Smooth muscle cell (in vitro differentiated cells): Measurements from ENCODE around the gene BLOC1S4. TPM values are rescaled to one million over a fixed set of nuclear protein-coding genes. Genes with fewer than 3 reads are reported as not detected.

ENCODE experiments used
- DNase-seq: peaks from one replicate; lab custom pipeline; 2025; ENCODE audit not compliant: unreplicated experiment; lab: John Stamatoyannopoulos, UW
- H2AFZ ChIP-seq: fragments of 200-600 bp; sonication (generic); 2 replicates; pipeline ENCODE4 v1.6.0; 2016; ENCODE audit warnings: antibody characterized with exemption, low read depth, mild to moderate bottlenecking
- H3F3A ChIP-seq: fragments of 200-600 bp; sonication (generic); 2 replicates; pipeline ENCODE4 v1.6.0; 2017; ENCODE audit warnings: antibody characterized with exemption, low read depth
- H3K27ac ChIP-seq: fragments of 200-600 bp; sonication (generic); 2 replicates; pipeline ENCODE4 v1.5.1; 2016; ENCODE audit warnings: low read depth, mild to moderate bottlenecking
- H3K27me3 ChIP-seq: fragments of 200-600 bp; sonication (generic); 2 replicates; pipeline ENCODE4 v1.6.1; 2016; ENCODE audit warnings: low read depth, mild to moderate bottlenecking
- H3K36me3 ChIP-seq: fragments of 200-600 bp; sonication (generic); 2 replicates; pipeline ENCODE4 v1.5.1; 2016; ENCODE audit warnings: low read depth
- H3K4me1 ChIP-seq: fragments of 200-600 bp; sonication (generic); 2 replicates; pipeline ENCODE4 v1.5.1; 2016; ENCODE audit warnings: low read depth
- H3K4me2 ChIP-seq: fragments of 200-600 bp; sonication (generic); 2 replicates; pipeline ENCODE4 v1.6.0; 2016; ENCODE audit warnings: mild to moderate bottlenecking
- H3K4me3 ChIP-seq: fragments of 200-600 bp; sonication (generic); 2 replicates; pipeline ENCODE4 v1.5.1; 2016; ENCODE audit warnings: mild to moderate bottlenecking
- H3K79me2 ChIP-seq: fragments of 200-600 bp; sonication (generic); 2 replicates; pipeline ENCODE4 v1.6.0; 2016; ENCODE audit warnings: low read depth, mild to moderate bottlenecking
- H3K9ac ChIP-seq: fragments of 200-600 bp; sonication (generic); 2 replicates; pipeline ENCODE4 v1.6.0; 2016; ENCODE audit warnings: low read depth
- H3K9me3 ChIP-seq: fragments of 200-600 bp; sonication (generic); replicated peaks from 2 replicates; pipeline ENCODE4 v1.5.1; 2016; ENCODE audit warnings: low read depth
- H4K20me1 ChIP-seq: fragments of 200-600 bp; sonication (generic); 2 replicates; pipeline ENCODE4 v1.6.0; 2016; ENCODE audit warnings: low read depth
- WGBS: methylation state at CpG from one replicate; pipeline ENCODE4 v1.1.7; 2016; ENCODE audit warnings: low lambda C conversion rate; 5-methylcytosine and 5-hydroxymethylcytosine counted together
- polyA plus RNA-seq: library from polyadenylated mRNA; unstranded; fragments of >200 nt; fragmentation: Nextera tagmentation; extraction: Ambion mirVana; gene quantifications from 2 replicates; pipeline ENCODE4 v1.2.1, GENCODE V29; 2016
- total RNA-seq: library from RNA; depleted of rRNA; stranded (reverse); fragments of >200 nt; gene quantifications from 2 replicates; pipeline ENCODE4 v1.2.3, GENCODE V29; 2014
- TF ChIP-seq, protein P1 (sequence below): fragments of 200-600 bp; sonication (generic); IDR thresholded peaks from 2 replicates; pipeline ENCODE4 v1.5.1; 2017; ENCODE audit warnings: borderline replicate concordance, mild to moderate bottlenecking, antibody characterized with exemption; ENCODE audit not compliant: insufficient read depth, poor library complexity, severe bottlenecking

BLOC1S4 gene
- total and polyA plus RNA-seq, 2 experiments from 2014 or later: 21.8 to 41.8 TPM

DNA sequence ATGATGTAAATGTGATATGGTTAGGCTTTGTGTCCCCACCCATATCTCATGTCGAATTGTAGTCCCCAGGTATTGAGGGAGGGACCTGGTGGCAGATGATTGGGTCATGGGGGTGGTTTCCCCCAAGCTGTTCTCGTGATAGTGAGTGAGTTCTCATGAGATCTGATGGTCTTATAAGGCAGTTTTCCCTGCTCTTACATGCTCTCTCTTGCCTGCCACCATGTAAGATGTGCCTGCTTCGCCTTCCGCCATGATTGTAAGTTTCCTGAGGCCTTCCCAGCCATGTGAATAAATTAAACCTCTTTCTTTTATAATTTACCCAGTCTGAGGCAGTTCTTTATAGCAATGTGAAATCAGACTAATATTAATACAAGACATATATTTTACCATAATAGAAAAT is 23.9 kb downstream of the BLOC1S4 start:
- Histone ChIP-seq H2AFZ (no peak overlapping the region), H3K4me1 (no peaks in the 10 kb centered on the region), H3K36me3 (no peaks in the 10 kb centered on the region), H4K20me1 (no peaks in the 10 kb centered on the region), H3K27ac (no peak overlapping the region), H3F3A (no peaks in the 10 kb centered on the region), H3K9ac (no peak overlapping the region), H3K79me2 (no peaks in the 10 kb centered on the region), H3K27me3 (no peaks in the 10 kb centered on the region), H3K4me2 (no peak overlapping the region), H3K9me3 (no peaks in the 10 kb centered on the region), H3K4me3 (no peak overlapping the region)
- DNase-seq: no peak
- WGBS: 92% methylated on average over 4 of the region's 4 CpGs
- TF ChIP-seq, protein P1, sequence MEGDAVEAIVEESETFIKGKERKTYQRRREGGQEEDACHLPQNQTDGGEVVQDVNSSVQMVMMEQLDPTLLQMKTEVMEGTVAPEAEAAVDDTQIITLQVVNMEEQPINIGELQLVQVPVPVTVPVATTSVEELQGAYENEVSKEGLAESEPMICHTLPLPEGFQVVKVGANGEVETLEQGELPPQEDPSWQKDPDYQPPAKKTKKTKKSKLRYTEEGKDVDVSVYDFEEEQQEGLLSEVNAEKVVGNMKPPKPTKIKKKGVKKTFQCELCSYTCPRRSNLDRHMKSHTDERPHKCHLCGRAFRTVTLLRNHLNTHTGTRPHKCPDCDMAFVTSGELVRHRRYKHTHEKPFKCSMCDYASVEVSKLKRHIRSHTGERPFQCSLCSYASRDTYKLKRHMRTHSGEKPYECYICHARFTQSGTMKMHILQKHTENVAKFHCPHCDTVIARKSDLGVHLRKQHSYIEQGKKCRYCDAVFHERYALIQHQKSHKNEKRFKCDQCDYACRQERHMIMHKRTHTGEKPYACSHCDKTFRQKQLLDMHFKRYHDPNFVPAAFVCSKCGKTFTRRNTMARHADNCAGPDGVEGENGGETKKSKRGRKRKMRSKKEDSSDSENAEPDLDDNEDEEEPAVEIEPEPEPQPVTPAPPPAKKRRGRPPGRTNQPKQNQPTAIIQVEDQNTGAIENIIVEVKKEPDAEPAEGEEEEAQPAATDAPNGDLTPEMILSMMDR: no peak

GRCh38 chr4:6740347-6740746 is 24.4 kb downstream of the BLOC1S4 start:
- H3K4me1 ChIP-seq: no peaks in the 10 kb centered on the region
- H3K4me2 ChIP-seq: no peak overlapping the region
- DNase-seq: no peak
- H2AFZ ChIP-seq: no peak overlapping the region
- no peaks in the 10 kb centered on the region for H3K27me3 ChIP-seq
- no peak overlapping the region for H3K4me3 ChIP-seq
- no peaks in the 10 kb centered on the region for H3K36me3 ChIP-seq
- no peaks in the 10 kb centered on the region for H3K9me3 ChIP-seq
- no peak overlapping the region for H3K9ac ChIP-seq
- H3K79me2 ChIP-seq: no peaks in the 10 kb centered on the region
- no peak overlapping the region for H3K27ac ChIP-seq
- TF ChIP-seq, protein P1: no peak
- no peaks in the 10 kb centered on the region for H4K20me1 ChIP-seq
- no peaks in the 10 kb centered on the region for H3F3A ChIP-seq
- WGBS: 98% methylated on average over 8 of the region's 8 CpGs

DNA sequence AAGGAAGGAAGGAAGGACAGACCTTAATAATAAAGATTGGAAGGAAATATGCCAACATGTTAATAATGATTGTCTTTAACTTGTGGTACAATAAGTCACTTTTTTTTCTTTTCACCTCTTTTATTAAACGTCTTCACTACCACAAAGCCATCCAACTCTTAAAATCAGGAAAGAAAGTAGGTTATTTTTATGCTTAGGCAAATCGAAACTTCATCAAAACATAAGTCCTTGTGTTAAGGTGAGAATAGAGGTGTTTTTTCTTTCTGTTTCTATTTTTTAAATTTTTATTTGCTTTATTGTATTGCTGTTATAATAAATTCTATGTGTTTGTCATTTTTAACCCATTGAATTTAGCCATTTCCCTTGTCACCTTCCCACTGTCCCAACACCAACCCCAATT is 26.5 kb downstream of the BLOC1S4 start:
- Histone ChIP-seq H3K9ac (no peak overlapping the region), H3K27ac (no peak overlapping the region), H2AFZ (no peak overlapping the region), H3K4me3 (no peak overlapping the region), H3K27me3 (no peaks in the 10 kb centered on the region), H3F3A (no peaks in the 10 kb centered on the region), H3K36me3 (no peaks in the 10 kb centered on the region), H3K4me2 (no peak overlapping the region), H3K9me3 (no peaks in the 10 kb centered on the region), H3K4me1 (no peaks in the 10 kb centered on the region), H3K79me2 (no peaks in the 10 kb centered on the region), H4K20me1 (no peaks in the 10 kb centered on the region)
- DNase-seq: no peak
- WGBS: 82% methylated on average over 2 of the region's 2 CpGs
- TF ChIP-seq, protein P1: no peak

DNA sequence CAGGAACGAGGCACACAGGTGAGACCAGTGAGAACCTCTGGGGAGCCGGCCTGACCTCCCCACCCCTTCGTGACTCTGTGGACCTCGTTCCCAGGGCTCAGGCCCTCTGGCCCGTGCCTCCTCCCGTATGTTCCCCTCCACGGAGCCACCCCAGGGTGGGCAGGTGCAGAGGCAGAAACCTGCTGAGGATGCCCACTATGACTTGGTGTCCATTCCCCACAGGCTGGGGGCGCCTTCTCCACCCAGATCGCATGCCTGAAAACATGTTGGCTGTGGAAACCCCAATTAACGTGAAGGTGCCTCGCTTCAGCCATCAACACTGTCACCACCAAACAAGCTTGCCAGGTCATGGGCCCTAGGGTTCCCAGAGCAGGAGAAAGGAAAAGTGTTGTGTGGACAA is 27.0 kb downstream of the BLOC1S4 start:
- Histone ChIP-seq H3K79me2 (no peaks in the 10 kb centered on the region), H2AFZ (no peak overlapping the region), H3K4me1 (no peaks in the 10 kb centered on the region), H3K9ac (no peak overlapping the region), H3K4me3 (no peak overlapping the region), H3K27ac (no peak overlapping the region), H3K36me3 (no peaks in the 10 kb centered on the region), H3K27me3 (no peaks in the 10 kb centered on the region), H3K9me3 (no peaks in the 10 kb centered on the region), H4K20me1 (no peaks in the 10 kb centered on the region), H3F3A (no peaks in the 10 kb centered on the region), H3K4me2 (no peak overlapping the region)
- 79% methylated on average over 11 of the region's 11 CpGs for WGBS
- TF ChIP-seq, protein P1: no peak
- DNase-seq: no peak
